Measurements from ENCODE around the gene SMARCB1.

GRCh38 chr22:23744001-23744400 lies 42.8 kb upstream of the SMARCB1 start:
- TF ChIP-seq CTCF (IDR thresholded peaks at IDR 0.05; ENCODE audit: low read length) (no peak), EZH2 (optimal IDR thresholded peaks at IDR 0.05; ENCODE audit: low read depth, low read length) (no peak)
